ENCODE data around the gene DHRS13.
"Not testable (repeated sequence)": the region's sequence is repeated elsewhere in the genome, so short reads cannot be mapped to it uniquely, and the experiment has no call there.

The DHRS13 gene

GRCh38 chr17:28903546-28903841 lies 615 bp upstream of the DHRS13 start:
- DNase-seq (ENCODE audit: low read depth in 2 of 2): not testable (repeated sequence)

DNA sequence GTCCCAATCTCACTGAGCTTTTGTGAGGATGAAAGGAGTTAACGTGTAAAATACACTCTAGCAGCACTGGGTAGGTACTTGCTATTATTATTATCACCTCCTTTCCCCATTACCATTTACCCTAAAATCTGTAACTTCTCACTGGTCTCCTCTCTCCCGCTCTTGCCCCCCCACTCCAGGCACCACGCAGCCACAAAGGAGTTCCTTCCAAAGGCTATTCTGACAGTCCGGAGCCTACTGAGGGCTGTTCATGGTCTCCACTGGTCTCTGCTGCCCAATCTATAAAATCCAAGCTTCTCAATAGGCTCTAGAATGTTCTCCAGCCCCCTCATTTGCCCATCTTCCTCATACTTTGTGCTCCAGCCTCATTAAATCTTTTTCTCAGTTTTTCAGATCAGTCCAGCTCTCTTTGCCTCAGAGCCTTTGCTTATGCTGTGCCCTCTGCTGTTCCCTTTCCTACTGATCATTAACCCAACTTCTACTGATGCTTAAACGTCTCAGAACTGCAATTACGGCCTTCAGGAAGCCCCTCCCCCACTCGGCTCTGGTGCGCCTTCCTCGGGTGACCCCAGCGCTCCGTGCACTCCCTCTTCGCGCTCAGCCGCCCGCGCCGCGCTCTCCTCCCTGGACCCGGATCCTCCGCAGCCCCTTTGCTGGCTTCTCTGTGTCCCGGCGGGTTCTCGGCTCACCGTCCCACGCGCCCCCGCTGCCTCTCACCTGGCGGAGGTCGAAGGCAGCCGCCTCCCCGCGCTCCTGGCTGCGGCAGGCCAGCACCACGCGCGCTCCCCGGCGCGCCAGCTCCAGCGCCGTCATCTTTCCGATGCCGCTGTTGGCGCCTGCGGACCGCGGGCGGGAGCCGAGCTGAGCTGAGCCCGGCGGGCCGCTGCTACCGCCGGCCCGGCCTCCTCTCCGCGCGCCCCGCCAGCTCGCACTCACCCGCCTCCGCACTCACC lies 737 bp downstream of the DHRS13 start:
- no peak for DNase-seq (ENCODE audit: low read depth in 2 of 2)

DNA sequence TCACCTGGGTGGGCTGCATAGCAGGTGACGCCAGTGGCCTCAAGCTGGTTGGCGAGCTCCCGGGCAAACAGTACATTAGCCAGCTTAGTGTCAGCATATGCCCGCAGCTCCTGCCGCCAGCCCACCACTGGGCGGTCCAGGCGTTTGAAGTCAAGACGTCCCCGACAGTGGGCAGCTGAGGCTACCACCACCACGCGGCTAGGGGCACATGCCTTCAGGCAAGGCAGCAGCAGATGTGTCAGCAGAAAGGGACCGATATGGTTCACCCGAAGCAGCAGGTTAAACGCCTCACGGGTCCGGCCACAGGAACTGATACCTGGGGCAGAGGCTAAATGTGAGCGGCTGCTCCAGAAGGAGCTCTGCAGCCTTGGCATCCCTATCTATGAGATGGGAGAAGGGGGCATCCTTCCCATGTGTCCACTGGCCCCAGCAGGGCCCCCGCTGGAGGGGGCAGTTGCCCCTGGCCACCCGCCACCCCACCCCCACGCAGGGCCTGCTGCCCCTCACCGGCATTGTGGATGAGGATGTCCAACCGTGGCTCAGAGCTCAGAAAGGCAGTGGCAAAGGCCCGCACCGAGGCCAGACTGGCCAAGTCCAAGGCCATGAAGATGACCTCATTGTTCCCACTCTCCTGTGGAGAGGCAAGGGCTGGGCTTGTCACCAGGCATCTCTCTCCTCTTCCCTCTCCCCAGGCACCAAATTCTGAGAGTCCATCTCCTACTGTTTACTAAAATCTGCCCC lies 1.7 kb downstream of the DHRS13 start:
- DNase-seq (ENCODE audit: low read depth in 2 of 2): no peak

GRCh38 chr17:28899212-28899815 lies 3.6 kb downstream of the DHRS13 start:
- no peak for DNase-seq (ENCODE audit: low read depth in 2 of 2)

- DNase-seq (ENCODE audit: low read depth in 2 of 2): no peak
Measured at GRCh38 chr17:28898527-28898955, 4.3 kb downstream of the DHRS13 start.

- DNase-seq (ENCODE audit: low read depth in 2 of 2): no peak
Measured at GRCh38 chr17:28897769-28898526, 4.9 kb downstream of the DHRS13 start.

- DNase-seq (ENCODE audit: low read depth in 2 of 2): no peak
Measured at GRCh38 chr17:28896884-28897768, 5.8 kb downstream of the DHRS13 start, which contains the start of gene FLOT2. TSS of gene FLOT2 (minus strand) at chr17:28897733. CDS start at chr17:28897574, 159 bp downstream.

DNA sequence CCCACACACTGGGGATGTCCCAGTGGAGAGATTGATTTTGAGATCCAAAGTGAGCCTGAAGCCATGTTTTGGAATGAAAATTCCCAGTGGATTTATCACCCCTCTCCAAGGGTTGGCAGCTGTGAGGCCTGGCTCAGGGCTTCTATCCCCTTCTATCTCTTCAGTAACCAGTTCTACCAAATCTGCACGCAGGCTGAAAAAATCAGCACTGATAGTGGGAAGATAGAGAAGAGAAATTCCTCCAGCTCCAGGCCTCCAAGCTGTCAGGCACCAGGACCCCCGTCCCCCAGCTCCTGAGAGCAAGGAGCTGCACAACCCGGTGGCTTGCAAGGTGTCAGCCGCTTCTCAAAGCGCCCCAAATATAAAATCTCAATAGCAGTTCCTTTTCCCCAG lies 6.4 kb downstream of the DHRS13 start:
- DNase-seq (ENCODE audit: low read depth in 2 of 2): no peak

- DNase-seq (ENCODE audit: low read depth in 2 of 2): no peak
Measured at GRCh38 chr17:28895794-28896447, 7.0 kb downstream of the DHRS13 start.

DNA sequence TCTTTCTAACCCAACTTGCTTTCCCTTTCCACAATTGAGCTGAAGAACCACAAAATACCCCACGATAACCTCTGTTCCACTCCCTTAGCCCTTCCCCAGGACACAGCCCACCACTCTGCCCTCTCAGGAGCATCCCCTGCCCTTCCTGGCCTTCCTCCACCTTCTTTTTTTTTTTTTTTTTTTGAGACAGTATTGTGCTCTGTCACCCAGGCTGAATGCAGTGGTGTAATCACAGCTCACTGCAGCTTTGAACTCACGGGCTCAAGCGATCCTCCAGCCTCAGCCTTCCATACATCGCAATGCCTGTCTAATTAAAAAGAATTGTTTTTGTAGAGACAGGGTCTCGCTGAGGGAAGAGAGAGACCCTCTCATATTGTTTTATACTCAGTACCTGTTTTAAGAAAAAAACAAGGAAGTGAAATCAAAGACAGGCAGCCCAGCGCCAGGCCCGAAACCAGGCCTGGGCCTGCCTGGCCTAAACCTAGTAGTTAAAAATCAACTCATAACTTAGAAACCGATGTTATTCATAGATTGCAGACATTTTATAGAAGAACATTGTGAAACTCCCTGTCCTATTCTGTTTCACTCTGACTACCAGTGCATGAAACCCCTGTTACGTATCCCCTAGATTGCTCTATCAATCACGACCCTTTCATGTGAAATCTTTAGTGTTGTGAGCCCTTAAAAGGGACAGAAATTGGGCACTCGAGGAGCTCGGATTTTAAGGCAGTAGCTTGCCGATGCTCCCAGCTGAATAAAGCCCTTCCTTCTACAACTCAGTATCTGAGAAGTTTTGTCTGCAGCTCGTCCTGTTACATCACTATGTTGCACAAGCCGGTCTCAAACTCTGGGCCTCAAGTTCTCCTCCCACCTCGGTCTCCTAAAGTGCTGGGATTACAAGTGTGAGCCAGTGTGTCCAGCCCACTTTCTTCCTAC lies 9.4 kb downstream of the DHRS13 start:
- DNase-seq (ENCODE audit: low read depth in 2 of 2): not testable (repeated sequence)

DNA sequence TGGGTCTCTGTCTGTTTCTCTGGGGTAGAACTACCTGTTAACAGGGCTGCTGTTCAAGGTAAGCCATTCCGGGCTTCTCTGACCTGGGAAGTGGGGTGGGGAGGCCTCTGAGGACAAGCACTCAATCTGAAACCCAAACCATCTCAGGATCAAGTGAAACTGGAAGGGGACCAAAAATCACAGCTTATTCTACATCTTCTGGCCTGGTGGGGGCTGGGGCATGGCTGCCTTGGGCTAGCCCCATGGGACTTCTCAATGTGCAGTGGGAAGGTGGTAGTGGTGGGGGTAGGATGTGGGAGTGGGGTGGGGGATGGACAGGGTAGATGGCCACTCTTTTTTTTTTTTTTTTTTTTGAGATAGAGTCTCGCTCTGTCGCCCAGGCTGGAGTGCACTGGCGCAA lies 10.9 kb downstream of the DHRS13 start:
- no peak for DNase-seq (ENCODE audit: low read depth in 2 of 2)

- DNase-seq (ENCODE audit: low read depth in 2 of 2): no peak
Measured at GRCh38 chr17:28891201-28891600, 11.7 kb downstream of the DHRS13 start.

DNA sequence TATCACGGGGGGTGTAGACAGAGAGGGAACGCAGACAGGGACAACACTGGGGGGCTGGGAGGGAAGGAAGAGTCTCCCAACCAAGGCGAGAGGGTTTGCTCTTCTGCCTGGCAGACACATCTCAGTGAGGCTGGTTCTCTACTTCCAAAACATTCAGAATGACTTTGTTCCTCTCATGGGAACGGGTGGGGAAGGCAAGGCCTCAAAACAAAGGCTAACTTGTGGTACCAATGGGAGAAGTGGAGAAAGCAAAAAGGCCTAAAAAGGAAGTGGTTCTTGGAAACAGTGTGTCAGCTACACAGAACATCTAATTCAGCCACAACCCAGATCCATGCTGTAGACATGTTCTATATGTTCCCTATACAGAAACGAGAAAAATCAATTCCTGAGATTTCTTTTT lies 12.9 kb downstream of the DHRS13 start:
- DNase-seq (ENCODE audit: low read depth in 2 of 2): no peak

DNA sequence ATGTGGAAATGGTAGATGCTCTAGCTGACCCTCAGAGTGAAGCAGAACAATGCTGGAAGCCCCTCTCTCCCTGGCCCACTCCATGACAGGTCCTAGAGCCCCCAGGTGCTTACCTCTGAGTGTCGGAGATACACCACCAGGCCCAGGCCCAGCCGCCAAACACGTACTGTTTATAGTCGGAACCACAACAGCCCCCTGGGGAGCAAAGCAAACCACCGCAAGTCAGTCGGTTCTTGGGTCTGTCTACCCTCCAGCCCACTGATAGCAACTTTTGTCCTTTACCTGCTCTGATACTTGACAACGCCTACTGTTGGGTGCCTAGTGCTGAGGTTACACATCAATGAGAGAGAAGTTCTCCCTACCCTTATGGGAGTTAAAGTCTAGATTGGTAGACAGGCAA lies 14.0 kb downstream of the DHRS13 start:
- DNase-seq (ENCODE audit: low read depth in 2 of 2): no peak

DNA sequence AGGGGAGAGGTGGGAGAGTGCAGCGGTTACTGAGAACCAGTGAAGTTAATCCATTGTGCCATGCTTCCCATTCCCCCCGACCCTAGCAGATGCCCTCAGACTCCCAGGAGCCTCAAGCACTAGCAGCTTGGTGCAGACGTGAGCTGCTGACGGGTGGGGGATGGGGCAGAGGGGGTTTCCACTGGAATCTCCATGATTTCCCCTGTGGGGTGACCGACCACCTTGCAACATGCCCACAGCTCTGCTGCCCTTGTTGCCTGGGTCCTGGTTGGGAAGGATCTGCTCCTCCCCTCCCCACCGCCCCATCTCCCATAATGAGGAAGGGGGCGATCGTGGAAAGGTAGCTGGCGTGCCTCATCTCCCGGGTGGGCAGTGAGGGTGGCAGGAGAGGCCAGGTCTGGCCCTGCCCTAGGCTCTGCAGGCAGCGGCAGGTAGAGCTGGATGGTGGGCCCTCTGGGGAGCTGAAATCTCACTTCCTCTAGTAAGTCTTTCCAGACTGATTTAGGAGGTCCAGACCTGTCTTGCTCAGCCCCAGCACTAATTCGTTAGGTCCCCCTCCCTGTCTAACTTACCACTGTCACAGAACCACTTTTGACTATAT lies 14.9 kb downstream of the DHRS13 start:
- no peak for DNase-seq (ENCODE audit: low read depth in 2 of 2)

DNA sequence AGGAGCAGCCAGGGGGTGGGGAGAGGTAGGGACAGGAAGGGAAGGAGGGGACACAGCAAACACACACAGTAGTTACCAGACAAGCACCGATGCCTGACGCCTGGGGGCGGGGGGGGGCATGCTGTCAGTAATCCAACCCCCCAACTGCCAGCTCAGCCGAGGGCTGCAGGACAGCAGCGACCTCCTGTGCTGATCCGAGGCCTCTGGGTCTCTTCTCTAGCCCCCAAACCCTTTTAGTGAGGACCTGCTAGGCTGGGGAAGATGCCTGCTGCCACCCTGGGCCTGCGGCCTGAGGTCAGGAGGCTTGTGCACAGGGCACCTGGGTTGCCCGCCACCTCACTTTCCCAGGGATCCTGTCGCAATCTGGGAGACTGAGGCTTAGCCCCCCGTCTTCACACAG lies 16.9 kb downstream of the DHRS13 start:
- DNase-seq (ENCODE audit: low read depth in 2 of 2): no peak

GRCh38 chr17:28885363-28885762 lies 17.5 kb downstream of the DHRS13 start:
- no peak for DNase-seq (ENCODE audit: low read depth in 2 of 2)

DNA sequence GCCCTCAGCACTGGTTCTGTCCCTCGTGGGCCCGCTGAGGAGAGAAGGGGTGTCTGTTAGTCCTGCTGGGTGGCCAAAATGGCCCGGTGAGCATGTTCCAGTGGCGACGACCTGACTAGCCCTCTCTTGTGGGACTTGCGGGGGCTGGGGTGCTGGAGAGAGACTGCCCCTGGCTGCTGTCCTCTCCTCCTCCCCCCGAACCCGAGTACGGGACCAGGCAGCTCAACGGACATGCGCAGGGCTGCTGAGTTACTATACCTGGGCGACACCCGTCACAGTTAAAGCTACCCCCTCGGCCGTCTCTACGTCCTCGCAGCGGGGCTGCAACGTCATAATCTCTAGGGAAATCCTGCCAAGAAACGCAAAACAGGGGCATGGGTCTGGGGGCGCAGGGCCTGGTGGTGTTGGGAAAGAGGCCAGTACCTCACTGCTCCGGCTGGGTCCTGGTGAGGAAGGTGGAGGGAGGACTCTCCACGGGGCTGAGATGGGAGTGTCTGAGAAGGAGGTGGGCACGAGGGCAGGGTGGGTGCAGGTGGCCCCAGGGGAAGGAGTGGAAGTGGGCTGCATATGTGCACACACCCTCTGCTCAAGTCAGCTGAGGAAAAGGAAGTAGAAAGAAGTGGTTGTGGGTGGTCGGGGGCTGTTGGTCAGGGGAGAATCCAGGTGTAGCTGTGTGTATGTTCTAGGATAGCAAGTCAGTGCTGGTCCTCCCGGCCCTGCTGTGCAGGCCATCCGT lies 18.7 kb downstream of the DHRS13 start:
- DNase-seq (ENCODE audit: low read depth in 2 of 2): no peak

Measured in fibroblast of skin of left quadriceps (primary cell).